Activated naive CD4-positive, alpha-beta T cell treated with anti-CD3 and anti-CD28 coated beads, Interleukin-2, amount 50 U/mL, for 72 hours (primary cell): Measurements from ENCODE around the gene SMCO1. TPM values are rescaled to one million over a fixed set of nuclear protein-coding genes. Genes with fewer than 3 reads are reported as not detected.
A peak's percentile ranks its signal among the peaks of the same experiment; 100 is the strongest.
"Not testable (repeated sequence)": the region's sequence is repeated elsewhere in the genome, so short reads cannot be mapped to it uniquely, and the experiment has no call there.

Experiments used
- ATAC-seq, 2 donors: fragments of 150-1000 bp; cut with Tn5 transposase; 2 replicates each; pipeline ENCODE4 v1.10.0; 2021; ENCODE audit warnings: mild to moderate bottlenecking in 2 of 2, moderate library complexity in 2 of 2
- DNase-seq, 2 donors: peaks; one replicate each; pipeline ENCODE4 v3.0.0; 2021 to 2022; ENCODE audit warnings: low spot score in 2 of 2
- H3K27ac Mint-ChIP-seq, 2 donors: one replicate each; pipeline ENCODE4 v1.8.0; 2022; ENCODE audit warnings: mild to moderate bottlenecking in 2 of 2, mixed read lengths in 2 of 2
- H3K36me3 Mint-ChIP-seq, 2 donors: one replicate each; pipeline ENCODE4 v1.8.0; 2022; ENCODE audit warnings: mixed read lengths in 2 of 2
- H3K9me3 Mint-ChIP-seq, 2 donors: one replicate each; pipeline ENCODE4 v1.8.0; 2022; ENCODE audit warnings: mixed read lengths in 2 of 2
- total RNA-seq, 2 donors: library from RNA; stranded (reverse); gene quantifications; one replicate each; pipeline ENCODE4 v1.2.3, GENCODE V29; 2022

The SMCO1 gene
- total RNA-seq, 2 donors from 2014 or later: not detected

DNA sequence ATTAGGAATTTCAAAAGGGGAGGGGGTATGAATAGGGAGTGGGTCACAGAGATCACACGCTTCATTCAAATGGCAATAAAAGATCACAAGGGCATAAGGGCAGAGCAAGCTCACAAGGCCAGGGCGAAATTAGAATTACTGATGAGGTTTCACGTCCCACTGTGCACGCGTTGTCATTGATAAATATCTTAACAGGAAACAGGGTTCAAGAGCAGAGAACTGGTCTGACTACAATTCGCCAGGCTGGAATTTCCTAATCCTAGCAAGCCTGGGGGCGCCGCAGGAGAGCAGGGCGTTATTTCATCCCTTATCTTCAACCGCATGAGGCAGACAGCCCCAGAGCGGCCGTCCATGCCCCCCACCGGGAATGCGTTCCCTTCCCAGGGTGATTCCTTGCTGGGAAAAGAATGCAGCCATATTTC is 18.1 kb upstream of the SMCO1 start:
- H3K9me3 Mint-ChIP-seq: peaks cover 6% of the 10 kb centered on the region in 2 donors

DNA sequence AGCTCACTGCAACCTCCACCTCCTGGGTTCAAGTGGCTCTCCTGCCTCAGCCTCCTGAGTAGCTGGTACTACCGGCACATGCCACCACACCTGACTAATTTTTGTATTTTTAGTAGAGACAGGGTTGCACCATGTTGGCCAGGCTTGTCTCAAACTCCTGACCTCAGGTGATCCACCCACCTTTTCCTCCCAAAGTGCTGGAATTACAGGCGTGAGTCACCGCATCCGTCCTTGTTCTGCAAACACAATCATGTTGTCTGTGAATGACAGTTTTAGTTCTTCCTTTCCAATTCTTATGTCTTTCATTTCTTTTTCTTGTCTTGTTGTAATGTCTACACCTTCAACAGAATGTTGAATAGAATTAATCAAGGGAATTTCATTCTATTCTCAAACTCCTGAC is 16.3 kb upstream of the SMCO1 start:
- H3K9me3 Mint-ChIP-seq: peaks cover 6% of the 10 kb centered on the region in 2 donors
- peaks cover 5 to 6% of the 10 kb centered on the region in 2 donors for H3K36me3 Mint-ChIP-seq
- ATAC-seq (no peak), DNase-seq (no peak)
- no peak overlapping the region for H3K27ac Mint-ChIP-seq

More for the DNA sequence above, 18.1 kb upstream of the SMCO1 start:
- ATAC-seq: no peak
- DNase-seq: no peak
- Mint-ChIP-seq H3K27ac (no peak overlapping the region), H3K36me3 (peaks cover 5 to 6% of the 10 kb centered on the region in 2 donors)

DNA sequence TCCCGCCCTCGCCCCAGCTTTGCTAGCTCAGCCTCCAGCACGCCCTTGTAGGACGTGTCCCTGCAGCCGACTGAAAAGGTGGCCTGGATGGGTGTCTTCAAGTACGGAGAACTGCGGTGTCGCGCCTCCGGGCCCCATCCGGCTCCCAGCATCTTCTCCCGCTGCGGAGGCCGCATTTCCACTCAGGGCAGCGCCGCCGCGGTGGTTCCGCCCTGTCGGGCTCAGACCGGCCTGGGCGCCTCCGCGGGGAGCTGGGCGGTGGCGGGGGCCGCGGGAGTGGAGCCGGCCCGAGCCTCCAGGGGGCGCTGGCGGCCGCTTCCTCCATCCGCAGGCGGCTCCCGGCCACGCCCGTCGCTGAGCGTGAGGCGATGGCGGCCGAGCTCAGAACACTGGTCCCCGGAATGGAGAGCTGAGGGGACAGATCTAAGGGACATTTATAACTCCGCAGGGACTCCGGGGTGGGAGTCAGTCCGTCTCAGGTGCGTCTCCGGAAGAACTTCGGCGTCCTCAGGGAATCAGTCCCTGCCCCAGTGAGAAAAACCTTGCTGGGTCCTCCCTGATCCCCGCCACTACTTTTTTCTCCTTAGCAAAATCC is 13.6 kb upstream of the SMCO1 start:
- Mint-ChIP-seq H3K9me3 (peaks cover 6% of the 10 kb centered on the region in 2 donors), H3K36me3 (peaks cover 5 to 6% of the 10 kb centered on the region in 2 donors), H3K27ac (no peak overlapping the region)
- DNase-seq (peak; percentile 80 to 95), ATAC-seq (peak; percentile 97 to 98)

DNA sequence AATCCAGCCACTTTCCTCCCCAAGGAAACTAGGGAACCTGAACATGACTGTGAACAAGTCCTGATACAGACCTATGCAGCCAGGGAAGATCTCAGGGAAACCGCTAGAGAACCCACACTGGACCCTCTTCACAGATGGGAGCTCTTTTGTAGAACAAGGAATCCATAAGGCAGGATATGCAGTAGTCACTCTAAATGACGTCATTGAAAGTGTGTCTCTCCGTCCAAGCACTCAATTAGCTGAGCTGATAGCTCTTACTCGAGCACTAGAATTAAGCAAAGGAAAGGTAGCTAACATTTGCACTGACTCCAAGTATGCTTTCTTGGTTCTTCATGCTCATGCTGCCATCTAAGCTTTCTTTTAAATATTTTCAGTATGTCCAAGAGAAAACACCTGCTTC is 10.0 kb upstream of the SMCO1 start:
- ATAC-seq: no peak
- H3K9me3 Mint-ChIP-seq: peaks cover 14 to 19% of the 10 kb centered on the region in 2 donors

DNA sequence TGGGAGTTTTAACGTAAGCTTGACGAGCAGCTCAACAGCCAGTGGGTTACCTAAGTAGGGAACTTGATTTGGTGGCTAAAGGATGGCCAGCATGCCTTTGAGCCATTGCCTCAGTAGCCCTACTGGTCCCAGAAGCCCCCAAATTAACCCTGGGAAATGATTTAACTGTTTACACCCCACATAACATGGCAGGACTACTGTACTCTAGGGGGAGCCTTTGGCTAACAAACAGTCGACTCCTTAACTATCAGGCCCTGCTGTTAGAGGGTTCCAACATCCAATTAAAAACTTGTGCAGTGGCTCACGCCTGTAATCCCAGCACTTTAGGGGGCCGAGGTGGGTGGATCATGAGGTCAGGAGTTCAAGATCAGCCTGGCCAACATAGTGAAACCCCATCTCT is 9.4 kb upstream of the SMCO1 start:
- DNase-seq: no peak
- ATAC-seq: no peak
- peaks cover 24 to 33% of the 10 kb centered on the region in 2 donors for H3K36me3 Mint-ChIP-seq
- H3K9me3 Mint-ChIP-seq: peaks cover 19 to 25% of the 10 kb centered on the region in 2 donors
- H3K27ac Mint-ChIP-seq: no peak overlapping the region

More for the DNA sequence above, 10.0 kb upstream of the SMCO1 start:
- H3K27ac Mint-ChIP-seq: no peak overlapping the region
- DNase-seq: no peak
- peaks cover 18 to 27% of the 10 kb centered on the region in 2 donors for H3K36me3 Mint-ChIP-seq

DNA sequence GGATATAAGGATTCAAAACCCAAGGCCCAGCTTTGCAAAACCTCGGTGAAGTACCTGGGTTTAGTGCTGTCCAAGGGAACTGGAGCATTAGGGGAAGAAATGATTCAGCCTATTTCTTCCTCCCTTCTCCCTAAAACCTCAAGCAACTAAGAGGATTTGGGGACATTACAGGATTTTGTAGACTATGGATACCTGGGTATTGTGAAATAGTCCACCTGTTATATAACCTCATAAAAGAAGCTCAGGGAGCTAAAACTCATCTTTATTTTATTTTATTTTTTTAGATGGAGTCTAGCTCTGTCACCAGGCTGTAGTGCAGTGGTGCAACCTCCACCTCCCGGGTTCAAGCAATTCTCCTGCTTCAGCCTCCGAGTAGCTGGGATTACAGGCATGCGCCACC is 8.7 kb upstream of the SMCO1 start:
- ATAC-seq: no peak

DNA sequence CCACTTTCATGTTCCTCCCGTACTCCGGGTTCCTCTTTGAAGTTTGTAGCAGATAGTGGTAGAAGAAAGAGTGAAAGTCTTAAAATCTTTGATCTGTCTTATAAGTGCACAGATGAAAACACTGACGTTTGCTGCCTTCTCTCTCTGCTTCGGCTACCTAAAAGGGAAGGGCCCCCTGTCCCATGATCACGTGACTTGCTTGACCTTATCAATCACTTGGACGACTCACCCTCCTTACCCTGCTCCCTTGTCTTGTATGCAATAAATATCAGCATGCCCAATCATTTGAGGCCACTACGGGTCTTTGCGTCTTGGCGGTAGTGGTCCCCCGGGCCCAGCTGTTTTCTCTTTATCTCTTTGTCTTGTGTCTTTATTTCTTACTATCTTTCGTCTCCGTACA is 6.1 kb upstream of the SMCO1 start:
- ATAC-seq, DNase-seq, H3K27ac Mint-ChIP-seq: not testable (repeated sequence)
- peaks cover 40 to 46% of the 10 kb centered on the region in 2 donors for H3K36me3 Mint-ChIP-seq
- peaks cover 31 to 37% of the 10 kb centered on the region in 2 donors for H3K9me3 Mint-ChIP-seq

More for the DNA sequence above, 8.7 kb upstream of the SMCO1 start:
- no peak for DNase-seq
- peaks cover 26 to 32% of the 10 kb centered on the region in 2 donors for H3K9me3 Mint-ChIP-seq
- H3K36me3 Mint-ChIP-seq: peaks cover 31 to 40% of the 10 kb centered on the region in 2 donors
- H3K27ac Mint-ChIP-seq: no peak overlapping the region

DNA sequence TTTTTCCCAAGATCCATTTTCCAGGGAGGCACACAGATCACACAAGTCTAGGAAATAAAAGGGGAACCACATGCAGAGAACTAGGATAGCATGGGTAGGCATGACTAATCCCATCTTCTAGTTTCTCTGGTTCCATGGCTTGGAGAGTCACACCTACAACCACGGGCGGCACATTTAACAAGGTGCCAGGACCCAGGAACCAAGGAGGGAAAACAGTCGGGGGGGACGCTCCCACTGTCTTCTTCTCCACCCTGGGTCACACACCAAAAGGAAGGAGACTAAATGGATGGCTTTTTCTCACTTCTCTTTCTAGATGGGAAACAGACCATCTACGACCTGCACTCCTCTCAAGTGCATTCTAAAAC is 4.6 kb upstream of the SMCO1 start:
- Mint-ChIP-seq H3K9me3 (peaks cover 34 to 41% of the 10 kb centered on the region in 2 donors), H3K27ac (no peak overlapping the region), H3K36me3 (peaks cover 47 to 50% of the 10 kb centered on the region in 2 donors)
- ATAC-seq: peak in 1 of 2 donors; percentile 13
- DNase-seq: peak in 1 of 2 donors; percentile 45

DNA sequence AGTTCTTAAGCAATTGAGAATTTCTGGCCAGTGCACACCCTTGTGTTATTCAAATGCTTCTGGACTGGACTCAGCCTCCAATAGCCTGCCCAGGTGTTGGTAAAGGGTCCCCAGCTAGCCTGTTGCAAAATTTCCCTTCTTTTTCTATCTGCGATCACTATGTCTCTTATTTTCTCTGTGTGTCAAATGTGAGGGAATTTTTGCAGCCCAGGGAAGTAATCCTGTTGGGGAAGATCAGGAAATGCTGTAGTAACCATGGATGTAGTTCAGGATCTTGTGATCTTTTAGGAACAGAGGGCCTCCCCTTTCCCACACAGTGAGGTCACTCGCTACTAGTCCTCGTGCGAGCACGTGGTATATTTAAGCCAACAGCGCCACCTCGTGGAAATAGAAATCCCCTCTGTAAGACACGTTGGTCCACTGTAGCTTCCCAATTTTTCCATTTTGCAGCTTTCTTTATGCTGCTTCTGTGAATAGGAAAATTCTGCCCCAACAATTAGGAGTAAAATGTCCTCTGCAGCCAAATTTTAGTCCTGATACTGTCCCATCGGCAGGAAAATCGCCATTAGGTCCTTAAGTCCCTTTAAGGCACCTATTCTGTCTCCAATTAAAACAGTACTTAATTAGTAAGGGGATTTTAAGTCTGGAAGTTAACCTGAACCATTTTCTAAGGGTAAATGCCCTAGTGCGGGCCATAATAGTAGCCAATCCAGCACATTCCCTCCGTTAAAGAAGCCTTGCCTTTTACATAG is 4.0 kb upstream of the SMCO1 start:
- Mint-ChIP-seq H3K36me3 (peaks cover 49 to 50% of the 10 kb centered on the region in 2 donors), H3K27ac (no peak overlapping the region), H3K9me3 (peaks cover 35 to 43% of the 10 kb centered on the region in 2 donors)
- peak in 1 of 2 donors; percentile 75 for DNase-seq
- peak; percentile 85 to 95 for ATAC-seq

DNA sequence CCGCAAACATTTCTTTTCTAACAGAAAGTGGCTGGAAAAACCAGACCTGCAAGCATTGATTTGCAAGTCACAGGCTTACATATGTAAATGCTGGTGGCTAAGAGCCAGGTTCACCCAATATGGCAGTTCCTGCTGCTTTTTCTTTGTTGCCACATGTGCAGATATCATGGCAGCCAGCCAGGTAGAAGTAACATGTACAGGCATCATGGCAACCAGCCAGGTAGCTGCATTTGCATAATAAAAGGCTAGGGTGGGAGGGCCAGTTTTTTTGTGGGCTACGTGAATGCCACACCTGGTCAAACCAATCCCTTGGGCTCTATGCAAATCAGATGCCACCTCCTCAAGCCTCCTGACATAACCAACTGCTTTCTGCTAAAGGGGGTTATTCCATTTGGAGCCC is 2.8 kb upstream of the SMCO1 start:
- DNase-seq (no peak), ATAC-seq (no peak)
- H3K36me3 Mint-ChIP-seq: peaks cover 49 to 53% of the 10 kb centered on the region in 2 donors
- peaks cover 39 to 47% of the 10 kb centered on the region in 2 donors for H3K9me3 Mint-ChIP-seq
- no peak overlapping the region for H3K27ac Mint-ChIP-seq

DNA sequence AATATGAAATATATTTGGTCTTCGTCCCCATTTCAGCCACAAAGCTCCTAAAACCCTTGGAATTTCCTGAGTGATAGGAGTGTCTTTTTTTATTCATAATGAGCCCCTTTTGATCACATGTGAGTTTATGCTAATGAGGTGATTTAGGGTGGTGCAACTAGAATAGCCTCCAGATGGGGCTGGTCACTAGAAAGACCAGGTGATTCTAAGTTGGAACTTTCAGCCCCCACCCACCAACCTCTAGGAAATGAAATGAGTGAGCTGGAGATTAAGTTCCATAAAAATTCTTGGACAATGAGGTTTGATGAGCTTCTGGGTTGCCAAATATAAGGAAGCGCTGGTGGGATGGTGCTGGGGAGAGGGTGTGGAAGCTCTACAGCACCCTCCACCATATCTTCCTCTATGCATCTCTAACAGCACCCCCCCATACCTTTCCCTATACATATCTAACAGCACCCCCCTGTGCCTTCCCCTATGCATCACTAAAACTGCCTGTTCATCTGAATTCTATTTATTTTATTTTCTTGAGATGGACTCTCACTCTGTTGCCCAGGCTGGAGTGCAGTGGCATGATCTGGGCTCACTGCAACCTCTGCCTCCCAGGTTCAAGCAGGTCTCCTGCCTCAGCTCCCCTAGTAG is 2.1 kb upstream of the SMCO1 start:
- peaks cover 39 to 47% of the 10 kb centered on the region in 2 donors for H3K9me3 Mint-ChIP-seq
- DNase-seq (no peak), ATAC-seq (no peak)
- peaks cover 43 to 53% of the 10 kb centered on the region in 2 donors for H3K36me3 Mint-ChIP-seq
- no peak overlapping the region for H3K27ac Mint-ChIP-seq

DNA sequence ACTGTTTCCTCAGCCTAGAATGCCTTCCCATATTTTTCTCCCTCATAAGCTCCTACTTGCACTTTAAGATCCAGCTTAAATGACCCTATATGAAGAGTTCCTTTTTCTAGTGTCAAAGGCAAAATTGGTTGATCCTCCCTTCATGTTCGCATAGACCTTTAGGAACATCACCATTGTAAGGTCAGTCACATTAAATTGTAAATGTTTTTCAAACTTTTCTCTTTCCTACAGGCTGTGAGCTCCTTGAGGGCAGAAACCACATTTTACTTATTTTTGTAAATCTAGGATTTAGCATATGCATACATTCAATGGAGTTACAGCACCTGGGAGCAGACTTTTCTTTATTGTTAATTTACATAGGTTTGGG is 813 bp downstream of the SMCO1 start:
- DNase-seq: no peak
- ATAC-seq: no peak
- peaks cover 15 to 27% of the 10 kb centered on the region in 2 donors for H3K36me3 Mint-ChIP-seq
- no peak overlapping the region for H3K27ac Mint-ChIP-seq
- peaks cover 19 to 20% of the 10 kb centered on the region in 2 donors for H3K9me3 Mint-ChIP-seq

DNA sequence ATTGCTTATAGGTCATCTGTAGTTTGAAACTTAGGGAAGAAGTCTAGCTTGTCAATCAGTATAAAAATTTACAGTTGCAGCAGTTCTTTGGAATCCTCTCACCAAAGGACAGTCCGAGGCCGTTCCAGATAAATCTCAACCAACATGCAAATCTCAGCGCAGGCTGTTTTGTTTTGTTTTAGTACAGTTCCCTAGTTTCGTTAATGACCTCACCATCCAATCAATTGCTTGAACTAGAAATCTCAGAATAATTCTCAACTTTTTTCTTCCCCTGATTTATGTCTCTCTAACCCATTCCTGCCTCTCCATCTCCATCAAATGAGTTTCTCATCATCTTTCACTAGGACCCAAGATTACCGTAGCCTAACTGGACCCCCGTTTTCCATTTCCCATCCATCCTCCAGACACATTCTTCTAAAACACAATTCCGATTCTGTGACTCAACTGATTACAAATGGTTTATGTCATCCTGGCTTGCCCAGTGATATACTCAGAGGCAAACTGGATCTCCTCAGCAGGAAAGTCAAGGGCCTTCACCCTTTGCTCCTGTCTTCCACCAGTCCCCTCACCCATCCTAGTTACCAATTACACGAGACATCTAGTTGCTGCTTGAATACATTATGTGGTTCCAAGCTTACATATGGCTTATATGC is 1.3 kb downstream of the SMCO1 start:
- peaks cover 10 to 22% of the 10 kb centered on the region in 2 donors for H3K36me3 Mint-ChIP-seq
- no peak overlapping the region for H3K27ac Mint-ChIP-seq
- H3K9me3 Mint-ChIP-seq: peaks cover 14 to 15% of the 10 kb centered on the region in 2 donors
- ATAC-seq (no peak), DNase-seq (no peak)

DNA sequence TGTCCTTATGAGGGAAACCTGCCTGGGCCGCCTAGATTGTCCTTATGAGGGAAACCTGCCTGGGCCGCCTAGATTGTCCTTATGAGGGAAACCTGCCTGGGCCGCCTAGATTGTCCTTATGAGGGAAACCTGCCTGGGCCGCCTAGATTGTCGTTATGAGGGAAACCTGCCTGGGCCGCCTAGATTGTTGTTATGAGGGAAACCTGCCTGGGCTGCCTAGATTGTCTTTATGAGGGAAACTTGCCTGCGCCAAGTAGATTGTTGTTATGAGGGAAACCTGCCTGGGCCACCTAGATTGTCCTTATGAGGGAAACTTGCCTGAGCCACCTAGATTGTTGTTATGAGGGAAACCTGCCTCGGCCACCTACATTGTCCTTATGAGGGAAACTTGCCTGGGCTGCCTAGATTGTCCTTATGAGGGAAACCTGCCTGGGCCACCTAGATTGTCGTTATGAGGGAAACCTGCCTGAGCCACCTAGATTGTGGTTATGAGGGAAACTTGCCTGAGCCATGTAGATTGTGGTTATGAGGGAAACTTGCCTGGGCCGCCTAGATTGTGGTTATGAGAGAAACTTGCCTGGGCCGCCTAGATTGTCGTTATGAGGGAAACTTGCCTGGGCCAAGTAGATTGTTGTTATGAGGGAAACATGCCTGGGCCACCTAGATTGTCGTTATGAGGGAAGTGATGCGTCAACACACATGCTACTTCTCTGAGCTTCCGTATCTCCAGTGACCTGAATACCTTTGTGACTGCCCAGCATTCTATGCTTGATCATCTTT is 3.3 kb downstream of the SMCO1 start:
- ATAC-seq: peak in 1 of 2 donors; percentile 57
- peaks cover 11% of the 10 kb centered on the region in 2 donors for H3K9me3 Mint-ChIP-seq
- DNase-seq: not testable (repeated sequence)
- H3K36me3 Mint-ChIP-seq: peaks cover 5 to 16% of the 10 kb centered on the region in 2 donors
- peak overlapping the region in 1 of 2 donors; percentile 37 for H3K27ac Mint-ChIP-seq

DNA sequence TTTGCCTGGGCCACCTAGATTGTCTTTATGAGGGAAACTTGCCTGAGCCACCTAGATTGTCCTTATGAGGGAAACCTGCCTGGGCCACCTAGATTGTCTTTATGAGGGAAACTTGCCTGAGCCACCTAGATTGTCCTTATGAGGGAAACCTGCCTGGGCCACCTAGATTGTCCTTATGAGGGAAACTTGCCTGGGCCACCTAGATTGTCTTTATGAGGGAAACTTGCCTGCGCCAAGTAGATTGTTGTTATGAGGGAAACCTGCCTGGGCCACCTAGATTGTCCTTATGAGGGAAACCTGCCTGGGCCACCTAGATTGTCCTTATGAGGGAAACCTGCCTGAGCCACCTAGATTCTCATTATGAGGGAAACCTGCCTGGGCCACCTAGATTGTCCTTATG is 4.0 kb downstream of the SMCO1 start:
- Mint-ChIP-seq H3K9me3 (peaks cover 7 to 18% of the 10 kb centered on the region in 2 donors), H3K36me3 (peaks cover 11 to 12% of the 10 kb centered on the region in 2 donors)
- DNase-seq, H3K27ac Mint-ChIP-seq, ATAC-seq: not testable (repeated sequence)

DNA sequence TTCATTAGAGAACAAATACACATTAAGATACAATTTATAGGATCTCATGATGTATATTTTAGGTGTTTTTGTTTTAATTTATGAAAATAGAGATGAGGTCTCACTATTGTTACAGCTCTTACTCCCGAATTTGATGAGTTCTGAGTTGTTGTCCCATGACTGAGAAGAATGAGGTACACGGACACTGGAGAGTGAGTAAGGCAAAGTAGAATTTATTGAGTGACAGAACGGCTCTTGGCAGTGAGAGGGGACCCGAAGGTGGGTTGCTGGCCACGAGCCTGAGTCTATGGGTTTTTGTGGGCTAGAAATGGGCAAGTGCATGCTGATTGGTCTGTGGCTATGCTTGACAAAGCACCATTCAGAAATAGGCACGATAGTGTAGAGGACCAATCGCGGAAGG is 8.5 kb downstream of the SMCO1 start:
- Mint-ChIP-seq H3K36me3 (peaks cover 6 to 24% of the 10 kb centered on the region in 2 donors), H3K27ac (no peak overlapping the region), H3K9me3 (peaks cover 0 to 9% of the 10 kb centered on the region in 2 donors)
- ATAC-seq (no peak), DNase-seq (no peak)
